Neural cell (in vitro differentiated cells): ENCODE measurements around the gene STPG2. TPM values are rescaled to one million over a fixed set of nuclear protein-coding genes. Genes with fewer than 3 reads are reported as not detected.

ENCODE experiments used
- H2AFZ ChIP-seq: fragments of 200-600, 300-800 bp; sonication (generic), shearing (Covaris generic); 2 replicates; pipeline ENCODE4 v1.6.0; 2014; ENCODE audit warnings: low read depth, mild to moderate bottlenecking, antibody characterized with exemption, low read length, moderate library complexity
- H3F3A ChIP-seq: fragments of 200-600 bp; shearing (Covaris generic); 2 replicates; pipeline ENCODE4 v1.6.1; 2016; ENCODE audit warnings: mild to moderate bottlenecking, moderate library complexity, mixed read lengths, antibody characterized with exemption, low read length; ENCODE audit not compliant: insufficient read depth, poor library complexity, severe bottlenecking
- H3K27ac ChIP-seq: fragments of 200-600, 300-800 bp; sonication (generic), shearing (Covaris generic); 2 replicates; pipeline ENCODE4 v1.5.1; 2014; ENCODE audit warnings: mild to moderate bottlenecking, low read length, moderate library complexity
- H3K27me3 ChIP-seq: fragments of 300-800, 200-600 bp; sonication (generic), shearing (Covaris generic); 2 replicates; pipeline ENCODE4 v1.6.0; 2014; ENCODE audit warnings: mild to moderate bottlenecking, low read depth, low read length, moderate library complexity; ENCODE audit not compliant: insufficient read depth
- H3K36me3 ChIP-seq: fragments of 300-800, 200-600 bp; sonication (generic), shearing (Covaris generic); 2 replicates; pipeline ENCODE4 v1.5.1; 2014; ENCODE audit warnings: mild to moderate bottlenecking, antibody characterized with exemption, low read length, moderate library complexity; ENCODE audit not compliant: insufficient read depth
- H3K4me2 ChIP-seq: fragments of 300-800, 200-600 bp; sonication (generic), shearing (Covaris generic); 2 replicates; pipeline ENCODE4 v1.6.0; 2014; ENCODE audit warnings: mild to moderate bottlenecking, low read length
- H3K4me3 ChIP-seq: fragments of 300-800, 200-600 bp; sonication (generic), shearing (Covaris generic); 2 replicates; pipeline ENCODE4 v1.5.1; 2014; ENCODE audit warnings: mild to moderate bottlenecking, low read length, moderate library complexity
- H3K79me2 ChIP-seq: fragments of 200-600 bp; shearing (Covaris generic); replicated peaks from 2 replicates; pipeline ENCODE4 v1.6.0; 2014; ENCODE audit warnings: mild to moderate bottlenecking, low read length, moderate library complexity; ENCODE audit not compliant: insufficient read depth
- H3K9ac ChIP-seq: fragments of 300-800, 200-600 bp; sonication (generic), shearing (Covaris generic); 2 replicates; pipeline ENCODE4 v1.6.1; 2016; ENCODE audit warnings: mild to moderate bottlenecking, low read length, mixed read lengths
- H3K9me2 ChIP-seq: fragments of 200-600 bp; shearing (Covaris generic); 2 replicates; pipeline ENCODE4 v1.6.1; 2016; ENCODE audit warnings: mild to moderate bottlenecking, low read length, mixed read lengths; ENCODE audit not compliant: insufficient read depth
- H3K9me3 ChIP-seq: fragments of 200-600, 300-800 bp; sonication (generic), shearing (Covaris generic); 2 replicates; pipeline ENCODE4 v1.6.1; 2016; ENCODE audit warnings: mild to moderate bottlenecking, mixed run types, low read length, moderate library complexity, mixed read lengths
- H4K20me1 ChIP-seq: fragments of 200-600 bp; shearing (Covaris generic); 2 replicates; pipeline ENCODE4 v1.6.1; 2016; ENCODE audit warnings: mild to moderate bottlenecking, mixed run types; ENCODE audit not compliant: insufficient read depth
- EP300 ChIP-seq: fragments of 450-650 bp; conservative IDR thresholded peaks from 2 replicates; pipeline ENCODE4 v1.6.1; 2014; ENCODE audit warnings: antibody characterized with exemption, mild to moderate bottlenecking, moderate library complexity; ENCODE audit not compliant: poor library complexity, severe bottlenecking
- EZH2 ChIP-seq: fragments of 200-600, 300-800 bp; shearing (Covaris generic), sonication (generic); IDR thresholded peaks from 2 replicates; pipeline ENCODE4 v1.6.1; 2014; ENCODE audit warnings: antibody characterized with exemption, low read length, borderline replicate concordance, mild to moderate bottlenecking; ENCODE audit not compliant: insufficient read depth, poor library complexity, severe bottlenecking
- MXI1 ChIP-seq: fragments of 450-650 bp; conservative IDR thresholded peaks from 2 replicates; pipeline ENCODE4 v1.6.1; 2014; ENCODE audit warnings: antibody characterized with exemption, mild to moderate bottlenecking; ENCODE audit not compliant: poor library complexity, severe bottlenecking
- POLR2AphosphoS5 ChIP-seq: IDR thresholded peaks from 2 replicates; pipeline ENCODE4 v1.6.1; 2012
- RAD21 ChIP-seq: fragments of 450-650 bp; conservative IDR thresholded peaks from 2 replicates; pipeline ENCODE4 v1.6.1; 2014; ENCODE audit warnings: antibody characterized with exemption, mild to moderate bottlenecking, moderate library complexity
- REST ChIP-seq: IDR thresholded peaks from 2 replicates; pipeline ENCODE4 v1.6.1; 2012; ENCODE audit warnings: borderline replicate concordance
- SMC3 ChIP-seq: fragments of 450-650 bp; conservative IDR thresholded peaks from 2 replicates; pipeline ENCODE4 v1.6.1; 2014; ENCODE audit warnings: antibody characterized with exemption, mild to moderate bottlenecking, moderate library complexity; ENCODE audit not compliant: poor library complexity
- TAF1 ChIP-seq: IDR thresholded peaks from 2 replicates; pipeline ENCODE4 v1.6.1; 2012; ENCODE audit warnings: low read depth
- polyA plus RNA-seq: library from polyadenylated mRNA; depleted of rRNA; stranded (reverse); fragments of >200 nt; gene quantifications from 2 replicates; pipeline ENCODE4 v1.2.3, GENCODE V29; 2014
- TF ChIP-seq, protein P1 (sequence below): fragments of 450-650 bp; IDR thresholded peaks from 2 replicates; pipeline ENCODE4 v1.5.1; 2014; ENCODE audit warnings: antibody characterized with exemption, mild to moderate bottlenecking, moderate library complexity; ENCODE audit not compliant: poor library complexity, severe bottlenecking

The STPG2 gene
- polyA plus RNA-seq, 1 donor from 2014 or later = not detected

DNA sequence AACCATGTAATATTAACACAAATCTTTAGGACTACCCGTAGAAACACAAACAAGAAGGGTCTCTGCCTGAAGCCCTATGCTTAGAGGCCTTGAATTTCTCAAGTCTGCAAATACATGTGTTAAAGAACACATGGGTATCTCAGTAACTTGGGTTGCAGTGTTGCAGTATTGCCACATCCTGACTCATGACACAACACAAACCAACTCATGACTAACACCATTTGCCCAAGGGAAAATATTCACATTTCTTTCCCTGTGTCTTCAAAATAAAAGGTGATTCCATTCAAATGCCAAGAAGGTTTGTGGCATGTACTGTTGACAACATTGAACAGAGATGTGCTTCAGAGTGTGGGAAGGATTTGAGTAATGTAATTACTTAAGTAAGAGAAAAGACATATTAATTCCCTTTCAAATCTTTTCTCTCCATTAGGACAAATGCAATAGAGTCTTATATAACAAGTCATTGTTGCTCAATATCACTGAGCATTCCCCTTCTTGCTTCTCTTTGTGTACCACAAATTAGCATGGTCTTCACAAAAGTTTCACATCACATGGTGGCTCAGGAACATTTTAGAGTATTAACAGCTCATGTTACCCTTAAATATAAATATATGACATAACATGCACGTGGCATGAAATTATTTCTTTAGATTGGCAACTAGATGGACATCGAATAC lies 487.1 kb downstream of the STPG2 start:
- Histone ChIP-seq H3K9me3 (no peaks in the 10 kb centered on the region), H3K4me2 (no peak overlapping the region), H3K9ac (no peak overlapping the region), H3F3A (no peaks in the 10 kb centered on the region), H3K36me3 (no peaks in the 10 kb centered on the region), H4K20me1 (no peaks in the 10 kb centered on the region), H3K79me2 (no peaks in the 10 kb centered on the region), H2AFZ (no peak overlapping the region), H3K27me3 (no peaks in the 10 kb centered on the region), H3K4me3 (no peak overlapping the region), H3K27ac (no peak overlapping the region), H3K9me2 (no peaks in the 10 kb centered on the region)
- no peak for TF ChIP-seq POLR2AphosphoS5
- no peak for TF ChIP-seq RAD21
- TF ChIP-seq EZH2 = no peak
- no peak for TF ChIP-seq SMC3
- no peak for TF ChIP-seq MXI1
- TF ChIP-seq EP300 = no peak
- TF ChIP-seq, protein P1, sequence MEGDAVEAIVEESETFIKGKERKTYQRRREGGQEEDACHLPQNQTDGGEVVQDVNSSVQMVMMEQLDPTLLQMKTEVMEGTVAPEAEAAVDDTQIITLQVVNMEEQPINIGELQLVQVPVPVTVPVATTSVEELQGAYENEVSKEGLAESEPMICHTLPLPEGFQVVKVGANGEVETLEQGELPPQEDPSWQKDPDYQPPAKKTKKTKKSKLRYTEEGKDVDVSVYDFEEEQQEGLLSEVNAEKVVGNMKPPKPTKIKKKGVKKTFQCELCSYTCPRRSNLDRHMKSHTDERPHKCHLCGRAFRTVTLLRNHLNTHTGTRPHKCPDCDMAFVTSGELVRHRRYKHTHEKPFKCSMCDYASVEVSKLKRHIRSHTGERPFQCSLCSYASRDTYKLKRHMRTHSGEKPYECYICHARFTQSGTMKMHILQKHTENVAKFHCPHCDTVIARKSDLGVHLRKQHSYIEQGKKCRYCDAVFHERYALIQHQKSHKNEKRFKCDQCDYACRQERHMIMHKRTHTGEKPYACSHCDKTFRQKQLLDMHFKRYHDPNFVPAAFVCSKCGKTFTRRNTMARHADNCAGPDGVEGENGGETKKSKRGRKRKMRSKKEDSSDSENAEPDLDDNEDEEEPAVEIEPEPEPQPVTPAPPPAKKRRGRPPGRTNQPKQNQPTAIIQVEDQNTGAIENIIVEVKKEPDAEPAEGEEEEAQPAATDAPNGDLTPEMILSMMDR = no peak
- TF ChIP-seq REST = no peak
- TF ChIP-seq TAF1 = no peak

- H3K27ac ChIP-seq = no peak overlapping the region
- no peaks in the 10 kb centered on the region for H3F3A ChIP-seq
- no peak overlapping the region for H3K9ac ChIP-seq
- no peak overlapping the region for H3K4me2 ChIP-seq
- H2AFZ ChIP-seq = no peak overlapping the region
- no peak overlapping the region for H3K4me3 ChIP-seq
- H3K36me3 ChIP-seq = no peaks in the 10 kb centered on the region
- H4K20me1 ChIP-seq = no peaks in the 10 kb centered on the region
- TF ChIP-seq POLR2AphosphoS5 (no peak), EZH2 (no peak), TAF1 (no peak), RAD21 (no peak), EP300 (no peak), REST (no peak), SMC3 (no peak), MXI1 (no peak)
- TF ChIP-seq, protein P1 = no peak
- H3K9me3 ChIP-seq = no peaks in the 10 kb centered on the region
- no peaks in the 10 kb centered on the region for H3K27me3 ChIP-seq
- no peaks in the 10 kb centered on the region for H3K9me2 ChIP-seq
- H3K79me2 ChIP-seq = no peaks in the 10 kb centered on the region
These were observed 489.6 kb downstream of the STPG2 start for GRCh38 chr4:97653701-97654100.
